GM12864 (cell line): ENCODE measurements around the gene RRP1.
"Not testable (repeated sequence)": the region's sequence is repeated elsewhere in the genome, so short reads cannot be mapped to it uniquely, and the experiment has no call there.

ENCODE experiments used
- DNase-seq: peaks from one replicate; pipeline ENCODE4 v3.0.0-alpha.2; 2011; ENCODE audit warnings: low read depth
- H3K4me3 ChIP-seq: 2 replicates; pipeline ENCODE4 v1.5.1; 2011; ENCODE audit warnings: mild to moderate bottlenecking, low read depth, low read length, control low read depth
- TF ChIP-seq, protein P1 (sequence below): IDR thresholded peaks from 2 replicates; pipeline ENCODE4 v1.5.1; 2011; ENCODE audit warnings: low read depth, mild to moderate bottlenecking, moderate library complexity, low read length, control low read depth, inconsistent platforms; ENCODE audit errors: missing control alignments

The RRP1 gene

DNA sequence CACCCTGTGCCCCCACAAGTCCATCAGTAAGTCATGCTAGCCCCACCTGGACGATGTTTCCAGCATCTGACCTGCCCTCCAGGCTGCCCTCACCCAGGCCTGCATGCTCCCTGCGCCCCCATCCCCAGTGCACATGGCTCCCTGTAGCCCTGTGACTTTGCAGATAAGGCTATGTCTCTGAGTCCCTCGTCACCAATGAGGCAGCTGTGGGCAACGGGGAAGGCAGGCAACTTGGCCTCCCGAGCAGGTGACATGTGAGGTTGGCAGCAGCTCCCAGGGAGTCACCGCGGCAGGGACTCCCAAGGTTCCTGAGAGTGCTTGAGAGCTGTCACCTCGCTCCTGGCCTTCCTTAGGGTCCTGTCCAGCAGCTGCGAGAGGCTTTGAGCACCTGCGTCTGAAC lies 43.3 kb downstream of the RRP1 start:
- TF ChIP-seq, protein P1, sequence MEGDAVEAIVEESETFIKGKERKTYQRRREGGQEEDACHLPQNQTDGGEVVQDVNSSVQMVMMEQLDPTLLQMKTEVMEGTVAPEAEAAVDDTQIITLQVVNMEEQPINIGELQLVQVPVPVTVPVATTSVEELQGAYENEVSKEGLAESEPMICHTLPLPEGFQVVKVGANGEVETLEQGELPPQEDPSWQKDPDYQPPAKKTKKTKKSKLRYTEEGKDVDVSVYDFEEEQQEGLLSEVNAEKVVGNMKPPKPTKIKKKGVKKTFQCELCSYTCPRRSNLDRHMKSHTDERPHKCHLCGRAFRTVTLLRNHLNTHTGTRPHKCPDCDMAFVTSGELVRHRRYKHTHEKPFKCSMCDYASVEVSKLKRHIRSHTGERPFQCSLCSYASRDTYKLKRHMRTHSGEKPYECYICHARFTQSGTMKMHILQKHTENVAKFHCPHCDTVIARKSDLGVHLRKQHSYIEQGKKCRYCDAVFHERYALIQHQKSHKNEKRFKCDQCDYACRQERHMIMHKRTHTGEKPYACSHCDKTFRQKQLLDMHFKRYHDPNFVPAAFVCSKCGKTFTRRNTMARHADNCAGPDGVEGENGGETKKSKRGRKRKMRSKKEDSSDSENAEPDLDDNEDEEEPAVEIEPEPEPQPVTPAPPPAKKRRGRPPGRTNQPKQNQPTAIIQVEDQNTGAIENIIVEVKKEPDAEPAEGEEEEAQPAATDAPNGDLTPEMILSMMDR: no peak
- H3K4me3 ChIP-seq: no peak overlapping the region
- DNase-seq: no peak

DNA sequence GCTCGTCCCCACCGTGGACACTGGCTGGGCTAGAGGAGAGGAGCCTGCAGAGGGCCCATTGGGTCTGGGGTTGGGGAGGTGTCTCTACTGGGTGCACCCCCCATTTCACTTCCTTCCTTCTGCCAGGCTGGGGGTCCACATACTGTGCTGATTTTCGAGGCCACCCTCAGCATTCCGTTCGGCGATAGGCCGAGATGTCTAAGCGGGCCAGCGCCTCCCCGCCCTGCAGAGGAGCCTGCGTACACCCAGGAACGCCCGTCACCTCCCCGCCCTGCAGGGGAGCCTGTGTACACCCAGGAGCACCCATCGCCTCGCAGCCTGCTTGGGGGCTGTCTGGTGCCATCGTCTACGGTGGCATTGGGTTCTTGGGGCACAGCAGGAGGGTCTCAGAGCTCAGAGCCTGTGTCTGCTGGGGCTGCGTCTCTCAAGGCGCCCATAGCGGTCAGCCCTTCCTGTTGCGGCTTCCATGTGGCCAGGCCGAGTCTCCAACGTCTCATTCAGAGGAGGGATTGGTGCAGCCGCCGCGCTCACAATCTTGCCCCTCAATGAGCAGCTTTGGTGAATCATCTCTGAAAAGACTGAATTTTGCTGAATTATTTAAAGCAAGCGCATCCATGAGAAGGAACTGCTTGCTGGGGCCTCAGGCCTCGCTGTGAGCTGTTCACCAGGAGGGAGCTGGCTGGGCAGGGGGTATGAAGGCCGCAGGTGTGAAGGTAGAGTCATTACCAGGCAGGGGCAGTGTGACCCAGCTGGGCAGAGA lies 44.9 kb downstream of the RRP1 start:
- TF ChIP-seq, protein P1: no peak
- H3K4me3 ChIP-seq: no peak overlapping the region
- no peak for DNase-seq

DNA sequence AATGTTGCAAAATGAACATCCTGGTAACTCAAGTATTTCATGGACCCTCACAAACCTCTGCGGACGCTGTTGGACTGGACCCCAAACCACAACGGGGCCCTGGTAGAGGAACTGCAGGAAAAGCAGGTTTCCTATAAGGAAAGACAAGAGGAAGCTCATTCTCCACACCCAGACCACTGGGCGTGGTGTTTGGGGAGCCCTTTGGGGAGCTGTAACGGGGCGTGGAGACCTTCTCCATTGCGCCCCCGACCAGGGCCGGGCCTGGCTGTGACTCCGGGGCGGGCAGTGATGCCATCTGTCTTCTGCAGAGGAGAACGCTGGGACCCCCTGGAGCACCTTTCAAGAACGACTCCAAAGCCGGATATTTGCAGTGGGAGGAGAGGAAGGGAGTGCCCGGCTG lies 45.7 kb downstream of the RRP1 start:
- TF ChIP-seq, protein P1: no peak
- no peak overlapping the region for H3K4me3 ChIP-seq
- no peak for DNase-seq

DNA sequence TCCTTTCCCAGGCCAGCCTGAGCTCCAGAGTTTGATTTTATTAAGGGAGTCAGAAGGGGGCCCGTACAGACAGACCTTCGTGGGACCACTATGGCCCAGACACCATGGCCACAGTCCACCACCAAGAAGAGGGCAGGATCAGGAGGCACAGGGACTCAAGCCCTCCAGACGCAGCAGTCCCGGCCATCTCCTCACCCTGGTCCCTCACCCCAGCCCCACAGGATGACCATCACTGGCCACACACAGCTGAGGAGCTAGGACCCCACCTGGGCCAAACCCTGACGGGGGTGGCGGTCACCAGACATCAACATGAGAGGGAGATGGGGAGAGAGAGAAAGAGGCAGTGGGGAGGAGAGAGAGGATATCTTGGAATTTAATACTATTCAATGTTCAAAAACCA lies 46.5 kb downstream of the RRP1 start:
- H3K4me3 ChIP-seq: no peak overlapping the region
- DNase-seq: no peak
- TF ChIP-seq, protein P1: no peak

DNA sequence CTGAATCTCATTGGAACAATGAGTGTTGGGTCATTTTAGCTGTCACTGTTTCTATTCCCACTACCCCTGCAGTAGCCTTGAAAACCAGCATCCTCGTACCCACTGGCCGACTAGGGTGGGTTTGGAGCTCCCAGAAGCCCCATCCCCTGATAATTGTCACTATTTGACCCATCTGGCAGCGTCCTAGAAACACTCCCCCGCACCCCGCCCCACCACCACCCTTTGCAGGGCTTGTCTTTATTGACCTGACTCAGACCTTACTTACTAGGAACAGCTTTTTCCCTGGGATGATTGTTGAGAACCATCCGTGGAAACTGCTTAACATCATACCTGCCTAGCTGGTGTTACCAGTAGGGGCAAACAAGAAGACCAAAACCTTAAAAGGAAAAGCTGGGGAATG lies 47.2 kb downstream of the RRP1 start:
- no peak for DNase-seq
- TF ChIP-seq, protein P1: no peak
- H3K4me3 ChIP-seq: no peak overlapping the region

DNA sequence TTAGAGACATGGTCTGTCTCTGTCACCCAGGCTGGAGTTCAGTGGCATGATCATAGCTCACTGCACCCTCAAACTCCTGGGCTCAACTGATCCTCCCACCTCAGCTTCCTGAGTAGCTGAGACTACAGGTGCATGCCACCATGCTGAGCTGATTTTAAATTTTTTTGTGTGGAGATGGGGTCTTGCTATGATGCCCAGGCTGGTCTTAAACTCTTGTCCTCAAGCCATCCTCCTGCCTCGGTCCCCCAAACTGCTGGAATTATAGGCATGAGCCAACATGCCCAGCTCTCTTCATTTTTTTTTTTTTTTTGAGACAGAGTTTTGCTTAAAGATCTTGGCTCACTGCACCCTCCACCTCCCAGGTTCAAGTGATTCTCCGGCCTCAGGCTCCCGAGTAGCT lies 50.9 kb downstream of the RRP1 start:
- H3K4me3 ChIP-seq: no peak overlapping the region
- no peak for DNase-seq
- TF ChIP-seq, protein P1: no peak

DNA sequence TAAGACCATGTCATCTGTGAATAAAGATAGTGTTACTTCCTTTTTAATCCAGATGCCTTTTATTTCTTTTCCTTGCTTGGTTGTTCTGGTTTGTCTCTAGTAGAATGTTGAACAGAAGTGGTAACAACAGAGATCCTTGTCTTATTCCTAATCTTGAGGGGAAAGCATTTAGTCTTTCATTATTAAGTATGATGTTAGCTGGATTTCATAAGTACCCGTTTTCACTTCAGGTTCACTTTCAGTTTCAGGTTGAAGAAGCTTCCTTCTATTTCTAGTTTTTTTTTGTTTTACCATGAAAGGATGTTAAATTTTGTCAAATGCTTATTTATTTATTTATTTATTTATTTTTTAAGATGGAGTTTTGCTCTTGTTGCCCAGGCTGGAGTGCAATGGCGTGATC lies 53.4 kb downstream of the RRP1 start:
- H3K4me3 ChIP-seq: no peak overlapping the region
- TF ChIP-seq, protein P1: no peak
- DNase-seq: no peak

DNA sequence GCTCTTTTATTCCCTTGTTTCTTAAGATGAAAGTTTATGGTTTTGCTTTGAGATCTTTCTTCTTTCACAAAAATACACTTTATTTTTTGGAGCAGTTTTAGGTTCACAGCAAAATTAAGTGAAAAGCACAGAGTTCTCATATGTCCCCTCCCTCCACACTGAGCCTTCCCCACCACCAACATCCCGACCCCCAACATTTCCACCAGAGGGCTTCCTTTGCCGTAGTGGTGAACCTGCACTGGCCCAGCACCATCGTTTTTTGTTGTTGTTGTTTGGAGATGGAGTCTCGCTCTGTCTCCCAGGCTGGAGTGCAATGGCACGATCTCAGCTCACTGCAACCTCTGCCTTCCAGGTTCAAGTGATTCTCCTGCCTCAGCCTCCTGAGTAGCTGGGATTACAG lies 55.5 kb downstream of the RRP1 start:
- H3K4me3 ChIP-seq, DNase-seq: not testable (repeated sequence)
